ENCODE measurements around the gene CAMTA1.

Gene CAMTA1

DNA sequence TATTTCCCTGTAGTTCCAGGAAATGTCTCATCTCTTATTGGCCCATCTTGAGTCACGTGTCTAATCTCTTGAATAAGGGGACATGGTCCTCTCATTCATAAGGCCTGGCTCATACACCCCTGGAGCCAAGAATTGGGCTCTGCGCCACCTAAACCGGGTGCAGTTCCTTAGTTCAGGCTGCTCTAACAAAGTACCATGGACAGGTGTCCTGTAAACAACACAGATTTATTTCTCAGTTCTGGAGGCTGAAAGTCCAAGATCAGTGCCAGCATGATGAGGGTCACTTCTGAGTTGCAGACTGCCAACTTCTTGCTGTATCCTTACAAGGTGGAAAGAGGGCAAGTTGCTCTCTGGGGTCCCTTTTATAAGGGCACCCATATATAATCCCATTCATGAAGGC lies 925.6 kb downstream of the CAMTA1 start:
- ATAC-seq, result no peak
- TF ChIP-seq CSRNP3 (CRISPR knock-in tag; IDR thresholded peaks at IDR 0.05) (no peak), ARNTL (CRISPR knock-in tag; IDR thresholded peaks at IDR 0.05; ENCODE audit: borderline replicate concordance, low read depth) (no peak), OSR1 (CRISPR knock-in tag; IDR thresholded peaks at IDR 0.05) (no peak), BACH2 (CRISPR knock-in tag; IDR thresholded peaks at IDR 0.05; ENCODE audit: borderline replicate concordance) (no peak), ZNF565 (CRISPR knock-in tag; conservative IDR thresholded peaks at IDR 0.05; ENCODE audit: low read depth) (no peak), ESRRG (CRISPR knock-in tag; IDR thresholded peaks at IDR 0.05) (no peak), RARB (CRISPR knock-in tag; IDR thresholded peaks at IDR 0.05) (no peak)

- ATAC-seq, result no peak
- TF ChIP-seq PPARA (CRISPR knock-in tag; IDR thresholded peaks at IDR 0.05; ENCODE audit: borderline replicate concordance) (no peak), ZNF565 (CRISPR knock-in tag; conservative IDR thresholded peaks at IDR 0.05; ENCODE audit: low read depth) (no peak), BACH2 (CRISPR knock-in tag; IDR thresholded peaks at IDR 0.05; ENCODE audit: borderline replicate concordance) (no peak), OSR1 (CRISPR knock-in tag; IDR thresholded peaks at IDR 0.05) (no peak), TCF4 (CRISPR knock-in tag; IDR thresholded peaks at IDR 0.05; ENCODE audit: borderline replicate concordance) (no peak), ARNTL (CRISPR knock-in tag; IDR thresholded peaks at IDR 0.05; ENCODE audit: borderline replicate concordance, low read depth) (no peak), ESRRG (CRISPR knock-in tag; IDR thresholded peaks at IDR 0.05) (no peak), RARB (CRISPR knock-in tag; IDR thresholded peaks at IDR 0.05) (no peak), TOX (CRISPR knock-in tag; IDR thresholded peaks at IDR 0.05; ENCODE audit: borderline replicate concordance) (no peak), CSRNP3 (CRISPR knock-in tag; IDR thresholded peaks at IDR 0.05) (no peak), ZNF8 (CRISPR knock-in tag; IDR thresholded peaks at IDR 0.05) (no peak), ISL1 (CRISPR knock-in tag; IDR thresholded peaks at IDR 0.05) (no peak), ZNF70 (CRISPR knock-in tag; IDR thresholded peaks at IDR 0.05) (no peak), CSDC2 (CRISPR knock-in tag; IDR thresholded peaks at IDR 0.05) (no peak), SNAI2 (CRISPR knock-in tag; IDR thresholded peaks at IDR 0.05) (no peak)
- TF ChIP-seq, protein P1, sequence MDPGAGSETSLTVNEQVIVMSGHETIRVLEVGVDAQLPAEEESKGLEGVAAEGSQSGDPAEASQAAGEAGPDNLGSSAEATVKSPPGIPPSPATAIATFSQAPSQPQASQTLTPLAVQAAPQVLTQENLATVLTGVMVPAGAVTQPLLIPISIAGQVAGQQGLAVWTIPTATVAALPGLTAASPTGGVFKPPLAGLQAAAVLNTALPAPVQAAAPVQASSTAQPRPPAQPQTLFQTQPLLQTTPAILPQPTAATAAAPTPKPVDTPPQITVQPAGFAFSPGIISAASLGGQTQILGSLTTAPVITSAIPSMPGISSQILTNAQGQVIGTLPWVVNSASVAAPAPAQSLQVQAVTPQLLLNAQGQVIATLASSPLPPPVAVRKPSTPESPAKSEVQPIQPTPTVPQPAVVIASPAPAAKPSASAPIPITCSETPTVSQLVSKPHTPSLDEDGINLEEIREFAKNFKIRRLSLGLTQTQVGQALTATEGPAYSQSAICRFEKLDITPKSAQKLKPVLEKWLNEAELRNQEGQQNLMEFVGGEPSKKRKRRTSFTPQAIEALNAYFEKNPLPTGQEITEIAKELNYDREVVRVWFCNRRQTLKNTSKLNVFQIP (CRISPR knock-in tag; IDR thresholded peaks at IDR 0.05; ENCODE audit: borderline replicate concordance, low read depth), result no peak
- TF ChIP-seq, protein P2, sequence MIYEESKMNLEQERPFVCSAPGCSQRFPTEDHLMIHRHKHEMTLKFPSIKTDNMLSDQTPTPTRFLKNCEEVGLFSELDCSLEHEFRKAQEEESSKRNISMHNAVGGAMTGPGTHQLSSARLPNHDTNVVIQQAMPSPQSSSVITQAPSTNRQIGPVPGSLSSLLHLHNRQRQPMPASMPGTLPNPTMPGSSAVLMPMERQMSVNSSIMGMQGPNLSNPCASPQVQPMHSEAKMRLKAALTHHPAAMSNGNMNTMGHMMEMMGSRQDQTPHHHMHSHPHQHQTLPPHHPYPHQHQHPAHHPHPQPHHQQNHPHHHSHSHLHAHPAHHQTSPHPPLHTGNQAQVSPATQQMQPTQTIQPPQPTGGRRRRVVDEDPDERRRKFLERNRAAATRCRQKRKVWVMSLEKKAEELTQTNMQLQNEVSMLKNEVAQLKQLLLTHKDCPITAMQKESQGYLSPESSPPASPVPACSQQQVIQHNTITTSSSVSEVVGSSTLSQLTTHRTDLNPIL (CRISPR knock-in tag; IDR thresholded peaks at IDR 0.05; ENCODE audit: low read depth), result no peak
- TF ChIP-seq, protein P3, sequence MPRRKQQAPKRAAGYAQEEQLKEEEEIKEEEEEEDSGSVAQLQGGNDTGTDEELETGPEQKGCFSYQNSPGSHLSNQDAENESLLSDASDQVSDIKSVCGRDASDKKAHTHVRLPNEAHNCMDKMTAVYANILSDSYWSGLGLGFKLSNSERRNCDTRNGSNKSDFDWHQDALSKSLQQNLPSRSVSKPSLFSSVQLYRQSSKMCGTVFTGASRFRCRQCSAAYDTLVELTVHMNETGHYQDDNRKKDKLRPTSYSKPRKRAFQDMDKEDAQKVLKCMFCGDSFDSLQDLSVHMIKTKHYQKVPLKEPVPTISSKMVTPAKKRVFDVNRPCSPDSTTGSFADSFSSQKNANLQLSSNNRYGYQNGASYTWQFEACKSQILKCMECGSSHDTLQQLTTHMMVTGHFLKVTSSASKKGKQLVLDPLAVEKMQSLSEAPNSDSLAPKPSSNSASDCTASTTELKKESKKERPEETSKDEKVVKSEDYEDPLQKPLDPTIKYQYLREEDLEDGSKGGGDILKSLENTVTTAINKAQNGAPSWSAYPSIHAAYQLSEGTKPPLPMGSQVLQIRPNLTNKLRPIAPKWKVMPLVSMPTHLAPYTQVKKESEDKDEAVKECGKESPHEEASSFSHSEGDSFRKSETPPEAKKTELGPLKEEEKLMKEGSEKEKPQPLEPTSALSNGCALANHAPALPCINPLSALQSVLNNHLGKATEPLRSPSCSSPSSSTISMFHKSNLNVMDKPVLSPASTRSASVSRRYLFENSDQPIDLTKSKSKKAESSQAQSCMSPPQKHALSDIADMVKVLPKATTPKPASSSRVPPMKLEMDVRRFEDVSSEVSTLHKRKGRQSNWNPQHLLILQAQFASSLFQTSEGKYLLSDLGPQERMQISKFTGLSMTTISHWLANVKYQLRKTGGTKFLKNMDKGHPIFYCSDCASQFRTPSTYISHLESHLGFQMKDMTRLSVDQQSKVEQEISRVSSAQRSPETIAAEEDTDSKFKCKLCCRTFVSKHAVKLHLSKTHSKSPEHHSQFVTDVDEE (CRISPR knock-in tag; IDR thresholded peaks at IDR 0.05), result no peak
These were observed 927.6 kb downstream of the CAMTA1 start for GRCh38 chr1:7712731-7713323.

DNA sequence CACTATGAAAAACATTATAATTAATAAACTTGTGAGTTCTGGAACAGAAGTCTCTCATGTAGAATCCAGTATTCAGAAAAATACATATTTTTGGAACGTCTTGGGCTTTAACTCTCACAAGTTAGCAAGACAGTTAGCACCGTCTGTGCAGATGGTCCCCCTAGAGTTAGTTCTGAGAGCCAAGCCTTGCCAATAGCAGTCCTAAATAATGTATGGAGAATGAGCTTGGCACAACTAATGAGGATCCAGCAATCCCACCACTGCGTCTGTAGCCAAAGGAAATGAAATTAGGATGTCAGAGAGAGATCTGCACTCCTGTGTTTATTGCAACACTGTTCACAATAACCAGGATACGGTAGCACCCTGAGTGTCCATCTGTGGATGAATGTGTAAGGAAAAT lies 931.3 kb downstream of the CAMTA1 start:
- no peak for ATAC-seq
- TF ChIP-seq CSRNP3 (CRISPR knock-in tag; IDR thresholded peaks at IDR 0.05), result no peak
- TF ChIP-seq RARB (CRISPR knock-in tag; IDR thresholded peaks at IDR 0.05), result no peak
- no peak for TF ChIP-seq CSDC2 (CRISPR knock-in tag; IDR thresholded peaks at IDR 0.05)
- no peak for TF ChIP-seq OSR1 (CRISPR knock-in tag; IDR thresholded peaks at IDR 0.05)
- TF ChIP-seq, protein P3 (CRISPR knock-in tag; IDR thresholded peaks at IDR 0.05), result no peak
- no peak for TF ChIP-seq ZNF8 (CRISPR knock-in tag; IDR thresholded peaks at IDR 0.05)
- no peak for TF ChIP-seq ESRRG (CRISPR knock-in tag; IDR thresholded peaks at IDR 0.05)
